GM12865 (cell line): ENCODE measurements around the gene DDX31.

ENCODE experiments used
- DNase-seq: peaks from one replicate; pipeline ENCODE4 v3.0.0; 2010; ENCODE audit warnings: low read depth
- H3K4me3 ChIP-seq: 2 replicates; pipeline ENCODE4 v1.5.1; 2011; ENCODE audit warnings: mild to moderate bottlenecking, low read depth, low read length, control low read depth
- CTCF ChIP-seq: IDR thresholded peaks from 2 replicates; pipeline ENCODE4 v1.5.1; 2011; ENCODE audit warnings: low read length, control low read depth, low read depth, inconsistent platforms; ENCODE audit not compliant: insufficient read depth; ENCODE audit errors: missing control alignments

Gene DDX31

DNA sequence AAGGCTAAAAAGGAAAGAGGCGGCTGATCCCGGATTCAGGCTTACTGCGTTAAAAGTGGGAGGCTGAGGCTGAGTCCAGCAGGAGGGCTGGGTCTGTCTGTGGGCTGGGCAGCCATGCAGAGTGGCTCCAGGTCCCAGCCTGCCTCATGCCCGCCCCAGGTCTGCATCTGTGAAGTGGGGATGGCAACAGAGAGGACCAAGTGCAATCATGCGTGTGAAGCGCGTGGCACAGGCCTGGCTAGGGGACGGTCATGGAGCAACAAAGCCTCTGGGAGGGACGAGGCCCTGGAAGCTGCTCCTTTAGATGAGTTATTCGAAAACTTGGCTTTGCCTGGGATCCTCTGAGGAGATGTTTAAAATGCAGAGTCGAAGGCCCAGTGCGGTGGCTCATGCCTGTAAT, 117.7 kb downstream of the DDX31 start:
- no peak for DNase-seq
- no peak for TF ChIP-seq CTCF
- H3K4me3 ChIP-seq, result no peak overlapping the region

GRCh38 chr9:132551556-132551955, 118.2 kb downstream of the DDX31 start:
- H3K4me3 ChIP-seq, result no peak overlapping the region
- no peak for TF ChIP-seq CTCF
- no peak for DNase-seq

DNA sequence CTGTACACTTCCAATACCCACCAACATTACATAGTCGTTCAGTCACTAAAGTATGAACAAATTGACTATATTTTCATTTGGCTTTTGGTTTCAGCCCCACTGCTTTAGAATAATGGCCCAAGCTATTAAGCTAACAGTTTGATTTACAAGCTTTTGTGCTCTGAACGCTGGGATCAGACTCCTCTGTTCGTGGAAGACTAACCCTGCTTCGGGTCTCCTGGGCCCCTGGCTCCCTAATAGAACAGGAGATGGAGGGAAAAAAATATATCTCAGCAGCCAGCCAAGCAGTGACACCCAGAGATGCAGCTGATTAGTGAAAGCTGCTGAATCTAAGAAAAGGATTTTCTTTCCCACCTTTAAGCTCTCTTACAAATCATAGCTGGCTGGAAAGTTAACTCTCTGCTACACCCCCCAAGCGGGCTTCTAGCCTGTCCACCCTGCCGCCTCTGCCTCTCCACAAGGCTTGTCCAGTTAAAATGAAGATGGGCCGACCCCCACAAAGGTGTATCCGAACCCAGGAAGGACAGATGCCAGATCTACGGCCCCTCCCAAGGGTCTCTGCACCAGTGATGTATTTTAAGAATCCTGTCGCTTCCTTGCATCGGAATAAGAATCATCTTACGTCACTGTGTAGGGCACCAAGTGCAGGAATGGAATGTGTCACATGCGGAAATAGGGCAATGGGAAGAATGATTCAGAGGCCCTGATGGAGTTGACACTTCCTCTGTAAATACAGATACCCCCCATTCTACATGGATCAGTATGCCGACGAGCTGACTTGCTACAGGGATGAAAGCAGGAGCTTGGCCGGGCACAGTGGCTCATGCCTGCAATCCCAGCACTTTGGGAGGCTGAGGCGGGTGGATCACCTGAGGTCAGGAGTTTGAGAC, 120.8 kb downstream of the DDX31 start:
- TF ChIP-seq CTCF, result no peak
- H3K4me3 ChIP-seq, result no peak overlapping the region
- no peak for DNase-seq

GRCh38 chr9:132547976-132548730, 121.6 kb downstream of the DDX31 start:
- TF ChIP-seq CTCF, result no peak
- DNase-seq, result no peak
- no peak overlapping the region for H3K4me3 ChIP-seq

DNA sequence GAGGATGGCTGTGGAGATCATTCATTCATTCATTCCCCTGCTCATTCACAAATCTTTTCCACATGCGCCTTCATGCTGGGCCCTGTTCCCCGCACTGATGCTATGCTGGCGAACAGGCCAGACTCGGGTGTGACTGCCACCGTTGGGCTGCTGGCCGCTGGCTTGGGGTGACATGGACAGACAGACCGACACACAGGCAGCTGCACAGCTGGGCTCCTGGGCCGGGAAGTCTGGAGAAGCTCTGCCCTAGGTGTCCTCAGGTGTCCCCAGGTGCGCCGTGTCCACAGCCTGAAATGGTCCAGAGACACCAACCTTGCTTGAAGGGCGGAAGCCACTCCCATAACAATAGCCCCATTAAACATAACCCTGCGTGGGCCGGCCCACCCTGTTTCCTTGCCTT, 122.3 kb downstream of the DDX31 start:
- no peak for TF ChIP-seq CTCF
- no peak for DNase-seq
- no peak overlapping the region for H3K4me3 ChIP-seq

DNA sequence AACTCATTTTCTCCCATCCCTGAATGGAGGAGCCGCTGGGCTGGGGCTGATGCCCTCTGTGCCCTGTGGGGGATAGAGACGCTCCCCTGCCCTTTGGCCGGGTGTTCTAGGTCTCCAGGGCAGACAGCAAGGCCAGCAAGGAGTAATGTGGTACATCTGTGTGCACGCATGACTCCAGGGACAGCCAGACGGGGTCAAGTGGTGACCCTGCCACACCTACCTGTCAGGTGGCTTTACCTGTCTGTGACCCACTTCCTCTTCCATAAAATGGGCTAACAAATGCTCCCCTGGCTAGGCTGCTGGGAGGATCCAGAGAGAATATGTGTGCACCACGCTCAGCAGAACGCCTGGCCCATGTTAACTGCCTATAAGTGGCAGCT, 122.7 kb downstream of the DDX31 start:
- TF ChIP-seq CTCF, result no peak
- H3K4me3 ChIP-seq, result no peak overlapping the region
- no peak for DNase-seq
